Dermis blood vessel endothelial cell (primary cell): ENCODE measurements around the gene DNAI1. TPM values are rescaled to one million over a fixed set of nuclear protein-coding genes. Genes with fewer than 3 reads are reported as not detected.

Experiments used
- DNase-seq: peaks from one replicate; pipeline ENCODE4 v3.0.0; 2010
- total RNA-seq: library from RNA; depleted of rRNA; stranded (reverse); fragments of >200 nt; gene quantifications from 2 replicates; pipeline ENCODE4 v1.2.3, GENCODE V29; 2014

The DNAI1 gene
- total RNA-seq, 1 donor from 2014 or later: not detected

DNA sequence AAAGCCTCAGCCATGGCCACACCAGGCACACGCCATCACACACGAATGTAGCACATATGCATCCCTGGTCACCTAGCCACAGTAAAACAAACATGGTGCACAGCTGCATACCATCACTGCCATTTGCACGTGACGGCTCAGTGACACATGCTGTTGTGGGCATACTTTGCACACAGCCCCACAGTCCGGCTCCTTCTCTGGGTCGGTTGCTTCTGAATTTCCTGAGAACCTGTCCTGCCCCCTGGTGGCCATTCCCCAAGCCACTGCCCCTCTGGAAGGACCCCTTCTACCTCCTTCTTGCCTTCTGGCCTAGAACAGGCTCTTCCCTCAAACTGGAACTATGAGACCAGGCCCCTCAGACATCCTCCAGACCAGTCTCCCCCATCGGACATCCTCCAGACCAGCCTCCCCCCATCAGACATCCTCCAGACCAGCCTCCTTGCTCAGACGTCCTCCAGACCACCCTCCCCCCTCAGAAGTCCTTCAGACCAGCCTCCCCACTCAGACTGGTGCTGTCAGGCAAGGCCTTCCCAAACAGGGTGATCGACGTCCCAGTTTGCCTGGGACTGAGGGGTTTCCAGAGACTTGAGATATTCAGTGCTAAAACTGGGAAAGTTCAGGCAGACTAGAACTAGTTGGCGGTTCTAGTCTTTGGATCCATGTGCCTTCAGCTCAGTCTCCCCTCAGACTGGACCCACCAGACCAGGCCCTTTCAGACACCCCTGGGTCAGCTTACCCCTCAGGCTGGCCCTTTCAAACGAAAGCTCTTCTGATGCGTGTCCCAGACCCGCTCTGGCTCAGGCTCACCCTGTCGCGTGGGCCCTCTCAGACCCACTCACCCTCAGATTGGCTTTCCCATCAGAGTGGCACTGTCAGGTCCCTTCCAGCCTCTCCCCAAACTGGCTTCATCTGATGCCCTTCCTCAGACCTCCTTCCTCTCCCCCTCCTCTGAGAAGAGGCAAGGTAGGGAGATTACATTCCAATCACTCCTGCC, 88.5 kb downstream of the DNAI1 start:
- peak; percentile 92 for DNase-seq

DNA sequence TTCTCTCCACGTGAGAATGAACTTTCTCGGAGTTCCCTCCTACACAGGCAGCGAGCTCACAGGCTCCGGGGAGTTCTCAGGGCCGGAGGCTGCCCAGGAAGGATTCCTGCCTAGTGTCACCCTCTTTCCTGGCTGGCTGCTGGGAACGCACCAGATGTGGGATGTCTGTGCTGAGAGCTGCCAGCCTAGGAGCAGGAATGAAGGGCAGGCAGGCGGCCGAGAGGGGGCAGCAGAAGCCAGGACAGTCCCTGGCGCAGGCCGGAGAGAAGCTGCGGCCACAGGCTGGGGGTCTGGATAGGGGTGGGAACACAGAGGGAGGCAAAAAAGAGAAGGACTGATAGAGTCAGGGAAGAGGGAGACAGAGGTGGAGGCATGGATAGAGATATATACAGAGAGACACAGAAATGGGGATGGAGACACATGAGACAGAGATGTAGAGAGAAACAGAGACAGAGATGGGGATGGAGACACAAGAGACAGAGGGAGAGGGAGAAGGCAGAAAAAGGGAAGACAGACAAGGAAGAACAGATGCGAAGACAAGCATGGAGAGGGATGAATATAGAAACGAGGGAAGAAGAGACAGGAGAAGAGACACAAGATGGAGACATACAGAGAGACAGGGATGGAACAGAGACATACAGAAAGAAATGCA, 89.5 kb downstream of the DNAI1 start:
- peak; percentile 77 for DNase-seq

DNA sequence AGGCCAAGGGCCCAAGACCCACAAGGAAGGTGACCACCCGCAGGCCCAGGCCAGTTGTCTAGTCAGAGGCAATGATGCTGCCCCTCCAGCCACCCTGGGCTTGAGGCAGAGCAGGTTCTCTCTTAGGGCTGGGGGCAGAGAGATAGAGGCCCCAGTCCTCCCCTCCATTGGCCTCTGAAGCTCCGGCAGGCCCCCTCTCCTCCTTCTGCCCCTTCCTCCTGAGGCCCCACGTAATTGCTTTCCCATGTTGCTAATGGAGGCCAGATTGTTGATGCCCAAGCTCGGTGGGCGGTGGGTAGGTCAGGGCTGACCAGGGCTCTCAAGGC, 90.8 kb downstream of the DNAI1 start:
- DNase-seq: no peak

DNA sequence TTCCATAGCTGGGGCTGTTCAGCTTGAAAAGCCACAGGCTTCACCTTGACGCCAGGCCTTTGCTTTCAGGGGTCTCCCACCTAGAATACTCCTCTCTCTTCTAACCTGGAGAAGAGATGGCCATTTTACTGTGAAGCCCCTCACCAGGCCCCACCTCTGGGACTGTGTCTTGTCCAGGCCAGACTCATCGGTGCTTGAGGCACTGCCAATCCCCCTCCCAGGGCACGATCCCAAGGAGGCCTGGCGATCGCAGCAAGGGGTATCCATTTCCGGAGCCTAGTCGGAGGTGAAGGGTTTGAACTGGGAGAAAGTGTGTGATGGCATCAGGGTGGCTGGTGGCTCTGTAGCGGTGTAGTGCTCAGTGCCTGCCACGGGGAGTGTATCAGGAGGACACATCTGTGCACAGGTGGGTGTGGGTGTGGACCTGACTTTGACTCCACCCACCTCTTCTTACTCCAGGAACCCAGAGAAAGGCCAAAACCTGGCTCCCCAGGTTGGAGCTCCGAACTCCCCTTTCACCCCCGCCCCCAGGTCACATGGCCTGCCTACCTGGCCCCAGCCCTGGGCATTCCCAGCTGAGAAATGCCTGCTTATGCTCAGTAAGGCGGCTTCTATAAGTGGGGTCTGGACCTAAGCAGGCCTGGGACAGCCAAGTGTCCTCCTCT, 91.5 kb downstream of the DNAI1 start:
- no peak for DNase-seq

DNA sequence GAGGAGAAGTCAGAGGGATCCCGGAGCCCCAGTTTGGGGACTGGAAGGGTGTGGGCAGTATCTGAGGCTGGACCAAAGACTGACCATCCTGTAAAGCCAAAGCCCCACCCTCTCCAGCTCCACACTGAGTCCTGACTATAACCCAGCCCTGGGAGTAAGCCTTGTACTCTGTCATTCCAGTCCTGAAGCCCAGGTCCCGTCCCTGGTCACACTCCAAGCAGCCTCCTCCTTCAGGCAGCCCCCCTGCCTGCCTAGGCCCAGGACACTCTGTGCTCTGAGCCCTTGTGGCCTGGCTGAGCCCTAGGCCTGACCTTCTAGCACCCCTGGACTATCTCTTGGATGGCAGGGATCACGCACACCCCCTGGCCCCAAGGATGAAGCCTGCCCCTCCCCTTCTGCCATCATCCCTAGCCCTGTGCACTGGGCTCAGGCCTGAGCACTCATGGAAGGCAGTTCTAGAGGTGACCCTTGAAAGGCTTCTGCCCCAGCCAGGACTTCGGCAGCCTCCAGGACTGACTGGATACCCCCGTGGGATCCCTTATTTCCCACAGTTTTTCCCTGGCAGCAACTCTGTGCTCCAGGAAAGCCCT, 92.2 kb downstream of the DNAI1 start:
- DNase-seq: no peak

DNA sequence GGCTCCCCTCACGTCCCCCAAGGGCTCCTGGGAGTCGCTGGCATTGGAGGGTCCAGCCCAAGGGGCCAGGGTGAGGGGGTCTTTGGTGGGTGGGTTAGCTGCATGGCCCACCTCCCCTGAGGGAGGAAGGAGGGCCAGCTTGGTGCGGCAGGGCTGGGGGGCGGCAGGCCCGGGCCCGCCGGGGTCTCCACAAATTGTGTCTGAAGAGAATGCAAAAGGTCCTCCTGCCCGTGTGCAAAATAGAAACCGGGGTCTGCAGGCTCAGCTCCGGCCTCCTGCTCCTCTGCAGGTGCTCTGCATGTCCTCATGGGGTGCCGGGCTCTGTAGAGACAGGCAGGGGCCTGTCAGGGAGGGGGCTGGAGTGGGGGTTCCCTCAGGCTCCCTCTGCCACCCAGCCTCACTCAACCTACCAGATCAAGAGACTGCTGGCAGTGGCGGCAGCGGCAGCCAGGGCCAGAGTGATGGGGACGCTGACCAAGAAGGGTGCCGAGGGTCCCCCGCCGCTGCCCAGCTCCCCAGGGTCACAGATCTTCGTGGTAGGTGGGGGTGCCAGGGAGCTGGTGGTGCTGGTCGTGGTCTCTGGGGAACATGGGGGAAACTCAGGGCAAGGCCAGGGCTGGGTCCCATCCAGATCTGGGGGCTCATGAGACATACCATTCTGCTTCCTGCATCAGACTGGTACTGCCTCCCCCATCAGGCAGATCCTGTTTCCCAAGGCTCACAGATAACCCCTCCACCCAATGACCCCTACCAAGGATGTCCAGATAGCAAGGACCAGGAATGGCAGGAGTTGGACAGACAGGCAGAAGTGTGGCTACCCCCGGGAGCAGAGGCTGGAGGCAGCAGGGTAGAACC, 93.4 kb downstream of the DNAI1 start:
- DNase-seq: no peak

DNA sequence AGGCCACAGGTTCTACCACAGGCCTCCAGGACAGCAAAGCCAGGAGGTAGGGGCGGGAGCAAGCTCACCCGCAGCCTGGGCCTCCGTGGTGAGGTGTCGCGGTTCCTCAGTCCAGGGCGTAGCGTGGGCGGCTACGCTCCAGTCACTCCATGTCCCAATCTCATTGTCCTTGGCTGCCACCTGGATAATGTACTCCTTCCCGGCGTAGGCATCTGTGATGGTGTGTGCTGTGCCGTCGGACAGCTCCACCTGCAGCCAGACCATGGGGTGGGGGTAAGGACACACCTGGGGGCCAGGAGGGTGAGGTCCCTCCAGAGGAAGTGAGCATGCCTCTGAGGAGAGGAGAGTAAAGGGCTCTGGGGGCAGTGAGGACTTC, 94.0 kb downstream of the DNAI1 start:
- no peak for DNase-seq

DNA sequence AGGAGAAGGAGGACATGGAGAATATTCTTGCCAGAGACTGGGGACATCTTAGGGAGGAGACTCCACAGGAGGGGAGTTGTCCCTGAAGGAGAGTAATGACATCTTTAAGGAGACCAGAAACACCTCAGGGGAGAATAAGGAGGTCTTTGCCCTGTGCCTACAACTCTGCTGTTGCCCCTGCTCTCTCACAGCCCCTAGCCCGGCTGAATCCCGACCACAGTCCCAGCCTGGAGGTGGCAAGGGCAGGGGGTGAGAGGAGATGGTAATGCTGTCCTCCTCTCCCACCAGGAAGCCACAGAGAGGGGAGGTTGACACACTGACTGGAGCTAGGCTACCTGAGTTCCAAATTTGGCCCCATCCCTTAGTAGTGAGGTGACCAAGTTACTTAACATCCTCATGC, 94.4 kb downstream of the DNAI1 start:
- no peak for DNase-seq

DNA sequence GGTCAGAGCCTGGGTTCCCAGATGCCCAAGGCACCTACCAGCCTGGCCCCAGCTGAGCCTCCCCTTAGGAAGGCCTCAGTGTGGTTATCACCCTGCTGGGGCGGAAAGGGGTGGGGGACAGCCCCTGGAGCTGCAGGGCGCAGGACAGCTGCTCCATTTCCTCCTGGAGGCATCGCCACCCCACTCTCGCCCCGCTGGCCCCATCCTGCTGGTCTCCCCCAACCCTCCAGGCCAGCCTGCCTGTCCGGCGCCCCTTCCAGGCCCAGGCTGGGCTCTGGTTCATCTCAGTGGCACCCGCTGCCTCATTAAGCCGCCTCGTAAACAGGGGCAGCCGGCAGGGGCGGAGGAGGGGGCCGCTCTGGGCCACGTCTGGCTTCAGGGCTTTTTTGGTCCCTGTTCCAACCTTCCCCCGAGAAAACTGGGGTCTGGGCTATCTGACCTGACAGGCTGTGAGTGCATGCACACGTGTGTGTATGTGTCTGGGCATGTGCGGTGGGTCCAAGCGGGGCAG, 95.0 kb downstream of the DNAI1 start:
- no peak for DNase-seq

DNA sequence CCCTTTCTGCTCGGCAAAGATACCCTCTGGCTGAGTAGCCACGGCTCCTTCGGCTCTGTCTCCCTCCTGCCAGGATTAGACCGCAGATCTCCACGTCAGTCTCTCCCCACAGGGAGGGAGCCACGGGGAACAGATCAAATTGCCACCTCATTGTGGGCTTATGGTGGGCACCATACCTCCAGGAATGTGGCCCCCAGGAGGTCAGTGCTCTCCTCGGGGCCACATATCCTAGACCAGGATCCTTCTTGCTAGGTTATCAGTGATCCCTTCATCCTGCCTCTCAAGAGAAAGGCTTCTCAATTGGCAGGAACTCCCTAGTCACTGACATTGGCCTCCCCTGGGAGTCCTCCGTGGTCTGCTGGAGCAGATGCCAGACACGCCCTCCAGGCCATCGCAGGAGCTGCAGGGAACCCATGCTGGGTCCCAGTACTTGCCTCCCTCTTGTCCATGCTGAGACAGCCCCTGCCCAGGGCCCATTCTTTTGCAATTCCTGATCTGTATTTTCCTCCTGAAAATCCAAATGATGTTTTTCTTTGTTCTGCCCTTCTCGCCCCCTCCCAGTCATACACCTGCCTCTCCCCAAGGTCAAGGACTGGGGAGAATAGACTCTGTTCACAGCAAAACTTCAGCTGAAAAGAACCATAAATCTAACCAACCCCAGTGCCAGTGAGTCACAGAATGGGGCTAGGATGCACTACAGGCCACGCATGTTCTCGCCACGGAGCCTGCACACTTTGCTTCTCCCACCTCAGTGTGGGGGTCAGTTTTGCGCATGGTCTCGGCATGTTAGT, 95.8 kb downstream of the DNAI1 start:
- DNase-seq: no peak

DNA sequence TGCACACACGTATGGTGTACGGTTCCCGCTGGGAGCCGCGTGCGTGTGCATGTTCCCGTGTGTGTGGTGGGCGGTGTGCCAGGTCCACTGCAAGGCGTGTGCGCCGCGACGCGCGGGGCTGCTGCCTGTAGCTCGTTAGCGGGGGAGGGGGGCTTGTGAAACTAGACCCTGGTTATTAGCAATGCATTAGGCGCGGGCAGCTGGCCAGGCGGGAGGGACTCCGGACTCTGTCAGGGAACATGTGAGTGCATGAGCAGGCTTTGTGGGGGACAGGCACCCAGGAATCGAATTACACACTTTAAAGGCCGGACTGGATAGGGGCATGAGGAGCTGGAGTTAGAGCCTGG, 96.4 kb downstream of the DNAI1 start:
- DNase-seq: no peak

DNA sequence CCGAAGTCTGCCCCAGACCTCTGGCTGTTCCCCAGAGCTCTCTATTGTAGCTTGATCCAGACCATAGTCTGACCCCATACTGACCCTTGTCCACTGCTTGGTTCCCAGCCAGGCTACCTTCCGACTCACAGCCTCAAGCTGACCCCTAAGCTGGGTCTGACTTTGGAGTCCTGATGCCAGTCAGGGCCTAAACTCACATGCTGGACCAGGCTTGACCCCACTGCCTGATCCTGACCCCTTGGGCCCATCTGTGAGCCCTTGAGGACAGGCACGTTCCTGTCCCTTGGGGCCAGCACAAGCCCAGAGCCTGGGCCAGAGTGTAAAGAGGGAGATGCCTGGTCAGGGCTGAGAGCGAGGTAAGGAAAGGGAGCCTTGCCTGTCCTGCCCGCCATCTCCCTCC, 96.9 kb downstream of the DNAI1 start:
- no peak for DNase-seq

DNA sequence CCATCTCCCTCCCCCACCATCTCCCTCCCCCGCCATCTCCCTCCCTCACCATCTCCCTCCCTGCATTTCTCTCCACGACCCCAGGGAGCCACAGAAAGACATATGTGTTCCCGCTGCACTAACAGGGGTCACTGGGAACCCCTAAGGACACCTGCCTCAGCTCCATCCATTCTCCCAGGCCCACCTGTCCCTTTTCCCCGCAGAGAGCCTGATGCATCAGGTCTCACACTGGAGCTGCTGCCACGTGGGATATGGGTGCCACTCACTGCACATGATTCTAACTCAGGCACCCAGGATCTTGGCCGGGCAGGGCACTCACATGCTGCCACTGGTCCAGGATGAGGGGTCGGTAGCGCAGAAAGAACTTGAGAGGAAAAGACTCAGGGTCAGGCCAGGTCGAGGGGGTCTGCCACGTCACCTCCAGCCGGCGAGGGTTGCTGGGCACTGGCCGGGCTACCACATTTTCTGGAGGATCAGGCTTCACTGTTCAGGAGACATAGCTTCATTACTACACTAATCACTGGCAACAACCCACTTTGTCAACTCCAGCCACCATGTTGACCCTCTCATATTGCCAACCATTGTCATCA, 97.4 kb downstream of the DNAI1 start:
- no peak for DNase-seq

DNA sequence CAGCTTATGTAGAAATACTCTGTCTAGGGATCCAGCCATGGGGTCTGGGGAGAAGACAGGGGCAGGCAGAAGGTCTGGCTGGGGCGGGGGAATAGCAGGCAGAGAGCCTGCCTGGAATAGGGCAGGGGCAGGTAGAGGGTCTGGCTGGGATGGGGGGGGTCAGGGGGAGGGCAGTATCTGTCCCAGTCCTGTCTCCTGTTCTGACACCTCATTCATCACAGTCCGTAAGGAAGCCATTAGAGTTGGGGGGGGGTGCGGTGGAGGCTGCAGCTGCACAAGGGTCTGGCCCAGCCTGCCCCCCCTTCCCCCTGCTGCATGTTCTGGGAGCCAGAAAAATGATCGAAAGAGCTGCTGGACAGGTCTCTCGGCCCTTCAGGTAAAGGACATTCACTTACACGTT, 98.3 kb downstream of the DNAI1 start:
- no peak for DNase-seq

DNA sequence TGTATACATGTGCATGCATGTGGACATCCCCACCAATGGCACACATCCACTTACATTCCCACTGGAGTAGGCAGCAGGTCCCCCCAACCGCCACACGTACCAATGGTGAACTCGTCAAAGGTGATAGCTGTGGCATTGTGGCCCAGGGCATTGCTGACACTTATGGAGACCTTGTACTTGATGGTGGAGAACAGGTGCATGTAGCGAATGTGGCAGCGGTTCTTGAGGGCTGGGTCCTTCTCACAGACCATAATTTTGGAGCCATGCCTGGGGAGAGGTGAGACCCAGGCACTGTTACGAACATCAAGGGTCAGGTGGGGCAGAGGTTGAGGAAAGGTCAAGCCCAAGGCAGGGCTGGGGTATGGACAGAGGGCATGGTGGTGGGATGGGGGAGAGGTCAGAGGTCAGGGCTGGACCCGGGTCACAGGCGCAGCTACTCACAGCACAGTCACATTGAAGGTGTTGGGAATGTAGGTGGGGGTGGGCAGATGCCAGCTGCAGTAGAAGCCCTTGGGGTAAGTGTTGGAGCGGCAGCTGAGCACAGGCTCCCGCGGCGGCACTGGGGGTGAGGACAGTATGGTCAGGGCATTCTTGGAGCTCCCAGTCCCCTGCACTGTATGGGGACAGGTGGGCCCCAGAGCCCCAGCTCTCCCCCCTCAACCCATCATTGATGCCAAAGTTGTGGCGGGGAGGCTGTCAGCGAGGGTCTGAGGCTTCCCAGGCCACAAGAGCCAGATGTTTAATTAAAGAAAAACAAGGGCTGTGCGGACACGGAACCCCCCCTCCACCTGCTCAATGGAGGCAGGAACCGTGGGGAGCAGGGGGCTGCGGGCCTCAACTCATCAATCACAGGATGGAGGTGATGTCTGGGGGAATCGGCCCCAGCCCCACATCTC, 99.1 kb downstream of the DNAI1 start:
- no peak for DNase-seq

DNA sequence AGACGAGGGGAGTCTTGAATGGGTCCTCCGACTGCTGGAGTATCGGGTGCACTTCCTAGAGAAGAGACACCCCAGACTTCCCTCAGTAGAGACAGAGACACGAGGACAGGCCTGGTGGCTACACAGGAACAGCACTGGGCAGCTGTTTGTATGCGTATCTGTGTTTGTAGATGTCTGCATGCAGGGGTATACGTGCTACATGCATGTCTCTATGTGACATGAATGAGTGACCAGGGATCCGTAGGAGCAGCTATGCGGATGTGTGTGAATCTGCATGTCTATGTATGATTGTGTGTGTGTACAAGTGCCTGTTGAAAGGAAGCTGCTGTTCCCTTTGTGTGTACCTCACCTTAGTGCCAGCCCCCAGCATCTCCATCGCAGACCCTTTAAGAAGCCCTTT, 99.8 kb downstream of the DNAI1 start:
- DNase-seq: no peak

DNA sequence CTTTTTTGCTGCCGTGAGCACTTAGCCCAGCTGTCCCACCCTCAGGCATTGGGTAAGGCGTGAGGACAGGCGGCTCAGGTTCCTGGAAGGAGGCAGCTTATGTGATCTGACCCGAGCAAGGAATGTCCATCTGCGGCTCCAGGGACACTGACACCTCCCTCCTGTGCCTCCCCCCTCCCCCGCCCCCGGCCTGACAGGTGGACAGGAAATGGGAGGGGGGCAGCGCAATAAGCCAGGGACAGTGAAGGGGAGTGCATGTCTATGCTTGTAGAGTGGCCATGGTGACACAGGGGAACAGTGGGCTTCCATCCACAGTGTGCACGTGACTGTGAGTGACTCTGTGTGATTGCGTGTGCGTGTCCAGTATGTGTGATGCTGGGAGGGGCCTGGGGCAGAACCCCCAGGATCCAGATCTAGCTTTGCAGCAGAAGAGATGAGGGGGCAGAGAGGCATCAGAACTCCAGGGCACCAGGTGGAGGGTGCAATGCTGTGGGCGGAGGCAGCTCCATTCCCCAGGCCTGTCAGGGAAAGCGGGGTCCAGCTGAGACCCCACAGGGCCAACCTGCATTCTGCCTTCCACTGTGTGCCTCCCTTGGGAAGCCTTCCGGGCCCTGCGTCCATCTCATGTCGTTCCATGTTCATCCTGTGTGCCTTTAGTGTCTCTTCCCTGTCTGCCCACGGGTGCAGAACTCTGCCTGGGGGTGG, 100.5 kb downstream of the DNAI1 start:
- no peak for DNase-seq

DNA sequence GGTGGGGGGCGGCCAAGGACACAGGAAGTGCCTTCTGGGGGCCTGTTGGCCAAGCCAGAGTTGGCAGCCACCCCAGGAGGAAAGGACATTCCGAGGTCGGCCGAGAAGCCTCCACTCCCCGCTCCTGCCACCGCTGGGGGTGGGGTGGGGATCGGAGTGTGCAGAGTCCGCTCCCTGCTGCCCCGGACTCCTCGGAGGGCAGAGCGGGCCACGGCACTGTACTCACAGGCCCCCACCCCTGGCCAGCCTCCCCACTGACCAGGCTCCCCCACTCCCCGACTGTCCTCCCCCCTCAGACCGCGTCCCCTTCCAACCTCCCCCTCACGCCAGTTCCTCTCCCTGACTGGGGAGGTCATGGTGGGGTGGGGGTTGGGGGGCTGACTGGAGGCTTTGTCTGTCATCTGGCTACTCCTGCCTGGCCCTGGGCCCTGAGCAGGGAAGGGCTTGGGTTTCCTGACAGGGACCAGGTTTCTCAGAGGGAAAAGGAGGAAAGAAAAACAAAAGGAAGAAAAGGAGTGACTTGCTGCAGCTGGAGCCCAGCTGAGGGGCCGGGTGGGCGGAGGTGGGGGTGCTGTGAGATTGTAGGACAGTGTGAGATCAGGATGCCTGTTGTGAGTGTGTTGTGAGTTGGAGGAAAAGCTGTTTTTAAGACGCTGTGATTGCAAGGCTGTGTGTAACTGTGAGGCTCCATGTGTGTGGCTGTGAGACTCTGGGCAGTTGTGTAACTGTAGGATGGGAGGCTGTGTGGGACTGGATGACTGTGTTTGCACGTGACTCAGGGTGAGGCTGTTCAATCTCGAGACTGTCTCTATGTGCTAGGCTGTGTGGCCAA, 101.2 kb downstream of the DNAI1 start:
- DNase-seq: peak; percentile 18
